Pons (tissue), 1 donor: ENCODE measurements around the gene LAX1.
"Not testable (repeated sequence)": the region's sequence is repeated elsewhere in the genome, so short reads cannot be mapped to it uniquely, and the experiment has no call there.

Source experiments
- DNase-seq: peaks from one replicate; pipeline ENCODE4 v3.0.0-alpha.2; 2016; ENCODE audit warnings: low spot score

LAX1 gene, protein sequence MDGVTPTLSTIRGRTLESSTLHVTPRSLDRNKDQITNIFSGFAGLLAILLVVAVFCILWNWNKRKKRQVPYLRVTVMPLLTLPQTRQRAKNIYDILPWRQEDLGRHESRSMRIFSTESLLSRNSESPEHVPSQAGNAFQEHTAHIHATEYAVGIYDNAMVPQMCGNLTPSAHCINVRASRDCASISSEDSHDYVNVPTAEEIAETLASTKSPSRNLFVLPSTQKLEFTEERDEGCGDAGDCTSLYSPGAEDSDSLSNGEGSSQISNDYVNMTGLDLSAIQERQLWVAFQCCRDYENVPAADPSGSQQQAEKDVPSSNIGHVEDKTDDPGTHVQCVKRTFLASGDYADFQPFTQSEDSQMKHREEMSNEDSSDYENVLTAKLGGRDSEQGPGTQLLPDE

DNA sequence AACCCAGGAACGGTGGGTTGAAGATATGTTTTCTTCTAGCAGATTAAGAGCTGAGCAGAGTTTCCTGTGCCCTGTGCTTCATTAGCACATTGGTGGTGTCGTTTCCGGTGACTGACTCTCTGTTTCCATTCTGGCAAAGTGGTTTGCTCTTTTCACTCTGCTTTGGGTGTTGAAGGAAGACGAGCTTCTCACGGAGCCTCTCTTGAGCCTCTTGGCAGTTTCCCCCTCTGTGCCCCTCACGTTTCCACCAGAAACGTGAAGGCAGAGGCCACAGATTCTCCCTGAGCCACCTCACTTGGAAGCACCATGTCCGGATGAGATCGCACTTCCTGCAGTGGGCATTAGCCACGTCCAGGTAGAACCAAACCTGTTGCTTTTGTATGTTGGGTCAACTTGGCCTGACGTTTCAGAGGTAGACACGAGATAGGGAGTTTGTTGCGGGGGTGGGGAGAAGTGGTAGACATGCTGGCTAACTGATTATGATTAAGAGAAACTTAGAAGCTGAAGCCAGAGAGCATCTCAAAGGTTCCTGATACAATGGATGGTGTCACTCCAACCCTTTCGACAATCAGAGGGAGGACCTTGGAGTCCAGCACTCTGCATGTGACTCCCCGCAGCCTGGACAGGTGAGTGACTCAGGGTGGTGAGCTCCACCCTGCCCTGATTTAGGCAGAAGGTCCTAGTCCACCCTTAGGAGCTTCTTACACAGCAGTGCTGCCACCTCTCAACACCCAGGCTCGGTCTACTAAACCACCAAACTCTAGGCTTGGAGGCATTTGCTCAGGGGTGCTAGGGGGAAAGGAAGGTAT, at the start of gene LAX1:
LAX1 (plus strand) TSS at position 155 of the 809 bp plus-strand sequence; CDS start at position 538, 383 bp downstream.
- DNase-seq, result no peak

DNA sequence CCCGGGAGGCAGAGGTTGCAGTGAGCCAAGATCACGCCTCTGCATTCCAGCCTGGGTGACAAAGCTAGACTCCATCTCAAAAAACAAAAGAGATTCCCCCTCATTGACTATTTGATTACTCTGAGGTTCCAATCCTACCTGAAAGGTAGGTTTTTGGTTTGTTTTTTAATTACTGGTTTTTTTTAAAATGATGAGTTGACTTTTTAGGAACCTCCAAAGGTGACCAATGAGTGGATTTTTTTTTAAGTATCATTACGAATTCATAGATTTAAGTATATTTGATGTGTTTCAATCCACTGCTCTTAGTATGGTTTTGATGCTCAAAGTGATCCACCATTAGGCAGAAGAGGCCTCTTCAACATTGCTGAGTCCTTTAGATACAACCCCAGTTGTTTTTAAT, 47.9 kb upstream of the LAX1 start:
- DNase-seq, result no peak

DNA sequence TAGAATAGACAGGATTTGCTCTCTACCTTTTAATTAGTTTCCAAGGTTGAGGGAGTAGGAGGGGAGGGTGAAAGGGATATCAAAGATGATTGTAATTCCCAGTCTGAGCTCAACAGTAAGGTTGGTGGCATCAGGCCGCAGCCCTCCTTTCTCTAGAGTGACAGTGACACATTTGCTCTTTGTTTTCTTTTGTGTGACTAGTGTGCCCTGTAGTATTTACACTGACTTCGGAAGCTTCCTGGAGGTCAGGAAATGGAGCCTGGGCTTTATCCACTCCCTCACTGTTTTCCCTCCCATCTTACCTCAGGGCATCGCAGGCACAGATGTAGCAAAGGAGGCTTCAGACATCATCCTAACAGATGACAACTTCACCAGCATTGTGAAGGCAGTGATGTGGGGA, 44.7 kb upstream of the LAX1 start:
- no peak for DNase-seq

DNA sequence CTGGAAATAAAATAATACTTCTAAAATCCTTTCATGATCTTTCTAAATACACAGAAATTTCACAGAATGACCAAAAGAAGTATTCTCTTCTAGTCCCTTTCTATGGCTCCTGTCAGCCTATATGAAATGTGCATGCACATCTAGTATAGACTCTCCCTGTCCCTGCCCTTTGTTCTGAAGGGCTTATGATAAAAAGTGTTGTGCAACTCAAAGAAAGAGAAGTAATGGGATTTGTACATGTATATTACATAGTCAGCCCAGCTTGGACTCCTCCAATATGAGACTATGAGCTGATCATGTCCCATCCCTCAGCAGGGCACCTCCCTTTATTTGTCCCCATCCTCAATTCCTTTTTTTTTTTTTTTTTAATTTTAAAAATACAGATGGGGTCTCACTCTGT, 42.1 kb upstream of the LAX1 start:
- no peak for DNase-seq

DNA sequence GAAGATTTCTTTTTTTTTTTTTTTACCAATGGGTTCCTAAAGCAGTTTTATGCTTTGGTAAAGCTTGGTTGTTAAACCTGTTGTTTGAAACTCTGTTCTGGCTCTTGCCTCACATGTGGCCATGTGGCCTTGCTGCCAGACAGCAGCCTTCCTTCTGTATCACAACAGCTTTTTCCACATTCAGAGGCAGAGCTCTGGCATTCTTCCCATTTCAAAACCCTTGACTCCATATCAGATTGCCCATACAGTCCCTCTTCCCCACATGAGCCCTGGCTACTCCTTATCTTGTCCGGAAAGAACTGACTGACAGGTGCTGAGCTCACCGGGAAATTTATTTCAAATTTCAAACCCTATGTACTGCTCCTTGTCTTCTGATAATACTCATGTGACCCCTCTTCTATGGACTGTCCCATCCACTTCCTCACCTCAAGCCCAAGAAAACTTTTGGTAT, 38.5 kb upstream of the LAX1 start:
- no peak for DNase-seq

DNA sequence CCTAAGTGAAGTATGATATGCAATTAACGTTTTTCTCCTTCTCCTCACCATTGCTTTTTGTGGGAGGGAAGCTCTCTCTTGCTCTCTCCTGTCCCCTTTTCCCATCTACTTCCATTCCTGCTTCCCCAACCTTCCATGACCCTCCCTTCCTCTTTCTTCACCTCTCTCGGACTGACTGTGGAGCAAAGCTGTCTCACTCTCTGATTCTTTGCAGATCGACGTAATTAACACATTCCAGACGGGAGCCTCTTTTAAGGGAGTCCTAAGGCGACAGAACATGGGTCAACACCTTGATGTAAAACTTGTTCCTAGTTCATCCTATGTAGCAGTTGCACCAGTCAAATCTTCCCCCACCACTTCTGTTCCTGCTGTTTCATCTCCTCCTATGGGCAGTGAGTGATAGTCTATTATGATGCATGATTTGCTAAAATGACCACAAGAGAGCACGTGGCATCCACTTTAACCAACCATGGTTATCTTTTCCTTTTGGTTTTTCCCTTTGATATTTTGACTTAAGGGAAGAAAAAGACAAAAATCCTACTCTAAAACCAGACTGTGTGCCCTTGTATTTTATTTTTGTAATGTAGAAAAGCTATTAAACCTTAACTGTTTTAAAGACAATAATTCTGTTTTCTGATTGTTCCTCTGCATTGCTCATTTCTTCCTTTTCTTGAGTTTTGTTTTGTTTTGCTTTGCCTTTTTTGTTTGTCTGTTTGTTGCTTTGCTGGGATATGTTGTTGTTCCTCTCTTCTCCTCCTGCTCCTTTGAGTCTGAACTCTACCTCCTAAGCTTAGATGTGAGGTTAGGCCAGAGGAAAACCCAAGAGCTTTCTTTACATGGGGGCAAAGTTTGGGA, 31.7 kb upstream of the LAX1 start:
- DNase-seq, result no peak

DNA sequence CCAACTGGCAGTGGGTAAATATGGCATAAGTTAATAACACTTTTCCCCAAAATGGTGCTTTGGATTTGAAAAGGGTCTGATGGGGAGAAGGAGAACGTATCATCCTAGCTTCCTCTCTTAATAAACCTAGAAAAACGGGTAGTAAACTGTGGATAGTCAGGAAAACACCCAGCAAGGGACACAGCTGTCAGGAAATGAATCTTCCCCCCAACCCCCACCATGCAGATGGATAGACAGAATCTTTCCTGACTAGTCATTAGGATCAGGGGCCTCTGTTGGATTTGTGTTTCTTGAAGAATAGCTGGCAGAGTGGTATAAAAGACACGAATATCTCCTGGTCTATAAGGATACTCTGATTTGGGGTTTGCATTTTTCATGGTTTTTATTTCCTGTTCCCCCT, 22.5 kb upstream of the LAX1 start:
- DNase-seq, result no peak

DNA sequence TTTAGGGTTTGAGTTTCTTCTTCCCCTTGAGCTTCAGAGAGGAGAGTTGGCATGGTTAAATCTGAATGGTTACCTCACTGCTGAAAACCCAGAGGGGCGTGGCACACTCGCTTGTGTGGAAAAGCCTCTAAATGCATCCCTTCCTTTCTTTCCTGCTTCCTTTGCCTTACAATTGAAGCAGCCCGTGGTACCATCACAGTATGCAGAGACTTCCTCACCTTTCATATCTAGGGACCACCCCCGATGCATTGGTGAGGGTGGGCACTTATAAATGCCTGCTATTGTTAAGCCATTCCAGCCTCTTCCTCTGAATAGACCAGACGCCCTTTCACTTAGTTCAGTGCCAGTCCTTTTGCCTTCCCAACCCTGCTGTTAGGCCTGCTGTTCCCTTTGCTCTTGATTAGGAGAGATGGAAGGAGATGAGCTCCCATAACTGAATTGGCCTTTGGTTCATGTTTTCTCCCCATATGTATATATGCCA, 21.9 kb upstream of the LAX1 start:
- DNase-seq, result peak; percentile 12

DNA sequence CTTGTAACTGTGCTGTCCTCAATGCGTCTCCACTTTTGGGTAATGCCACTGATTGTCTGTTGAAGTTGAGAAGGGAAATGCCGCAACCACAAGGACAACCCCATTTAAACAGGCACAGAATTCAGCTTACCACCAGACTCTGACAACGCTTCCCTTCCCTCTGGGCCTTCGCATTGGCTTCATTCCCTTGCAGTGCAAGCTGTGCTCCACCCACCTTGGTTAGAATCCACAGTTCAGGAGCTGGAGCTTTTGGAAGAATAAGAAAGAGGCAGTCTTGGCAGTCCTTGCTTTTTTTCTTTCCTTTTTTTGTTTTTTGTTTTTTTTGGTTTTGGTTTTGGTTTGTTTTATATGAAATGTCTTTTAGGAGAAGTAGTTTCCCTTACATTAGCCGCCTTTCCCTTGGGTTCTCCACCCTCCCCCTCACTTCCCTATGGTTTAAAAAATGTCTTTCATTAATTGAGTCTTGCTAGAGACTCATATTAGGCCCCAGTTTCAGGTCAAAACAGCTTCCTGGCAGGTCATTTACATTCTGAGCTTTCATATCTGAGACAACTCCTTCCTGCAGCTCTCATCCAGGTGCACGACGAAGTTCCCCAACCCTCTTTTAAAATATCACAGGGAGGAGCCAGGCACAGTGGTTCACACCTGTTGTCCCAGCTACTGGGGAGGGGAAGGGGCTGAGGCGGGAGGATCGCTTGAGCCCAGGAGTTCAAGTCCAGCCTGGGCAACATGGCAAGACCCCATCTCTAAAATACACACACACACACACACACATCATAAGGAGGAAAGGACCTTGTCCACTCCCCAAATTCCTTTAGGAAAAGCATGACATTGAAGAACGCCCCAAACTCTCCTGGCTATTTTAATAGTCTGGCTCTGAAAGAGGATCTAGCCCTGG, 20.7 kb upstream of the LAX1 start:
- peak; percentile 57 for DNase-seq

DNA sequence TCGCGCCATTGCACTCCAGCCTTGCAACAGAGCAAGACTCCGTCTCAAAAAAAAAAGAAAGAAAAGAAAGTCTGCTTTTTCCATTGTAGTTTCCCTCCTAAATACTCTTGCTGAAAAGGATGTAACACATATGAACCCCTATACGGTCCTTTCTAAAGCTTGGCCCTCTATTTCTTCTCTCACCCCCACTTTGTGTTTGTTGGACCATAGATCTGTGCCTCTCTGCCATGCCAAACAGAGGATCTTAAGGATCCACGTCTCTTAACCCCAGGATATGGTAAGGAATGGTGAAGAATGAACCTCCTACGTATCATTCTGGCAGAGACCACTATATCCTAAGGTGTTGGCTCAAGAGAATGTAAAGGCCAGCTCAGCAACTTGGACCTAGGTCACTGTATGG, 18.7 kb upstream of the LAX1 start:
- no peak for DNase-seq

DNA sequence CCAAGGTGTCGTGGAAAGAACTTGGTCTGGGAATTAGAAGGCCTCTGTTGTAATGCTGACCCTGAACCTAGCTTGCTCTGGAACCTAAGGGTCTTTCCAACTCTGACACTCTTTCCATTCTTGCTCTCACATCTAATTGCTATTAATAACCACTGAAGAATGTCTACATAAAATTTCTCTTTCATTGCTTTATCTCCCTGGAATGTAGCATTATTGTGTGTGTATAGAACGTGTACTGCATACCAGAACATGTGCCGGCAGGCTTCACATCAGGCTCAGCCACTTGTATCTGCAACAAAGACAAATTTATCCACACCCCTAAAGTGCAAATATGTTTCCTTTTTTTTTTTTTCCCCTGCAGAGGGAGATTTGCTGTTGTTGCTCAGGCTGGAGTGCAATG, 13.9 kb upstream of the LAX1 start:
- no peak for DNase-seq

DNA sequence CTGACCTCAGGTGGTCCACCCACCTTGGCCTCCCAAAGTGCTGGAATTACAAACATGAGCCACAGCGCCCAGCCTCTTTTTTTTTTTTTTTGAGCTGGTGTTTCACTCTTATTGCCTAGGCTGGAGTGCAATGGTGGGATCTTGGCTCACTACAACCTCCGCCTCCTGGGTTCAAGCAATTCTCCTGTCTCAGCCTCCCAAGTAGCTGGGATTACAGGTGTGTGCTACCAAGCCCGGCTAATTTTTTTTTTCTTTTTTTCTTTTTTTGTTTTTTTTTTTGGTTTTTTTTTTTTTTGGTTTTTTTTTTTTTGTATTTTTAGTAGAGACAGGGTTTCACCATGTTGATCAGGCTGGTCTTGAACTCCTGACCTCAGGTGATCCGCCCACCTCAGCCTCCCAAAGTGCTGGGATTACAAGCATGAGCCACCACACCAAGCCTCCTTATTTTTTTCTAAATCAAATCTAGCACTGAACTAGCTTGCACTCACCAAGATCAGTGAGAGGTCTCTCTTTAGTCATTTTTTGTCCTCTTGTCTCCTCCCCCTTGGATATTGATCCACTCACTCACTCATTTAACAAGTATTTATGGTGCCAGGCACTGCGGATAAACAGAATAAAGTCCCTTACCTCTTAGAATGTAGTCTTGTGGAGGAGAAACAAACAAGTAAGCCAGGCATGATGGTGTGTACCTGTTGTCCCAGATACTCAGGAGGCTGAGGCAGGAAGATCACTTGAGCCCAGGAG, 13.2 kb upstream of the LAX1 start:
- DNase-seq, result not testable (repeated sequence)

DNA sequence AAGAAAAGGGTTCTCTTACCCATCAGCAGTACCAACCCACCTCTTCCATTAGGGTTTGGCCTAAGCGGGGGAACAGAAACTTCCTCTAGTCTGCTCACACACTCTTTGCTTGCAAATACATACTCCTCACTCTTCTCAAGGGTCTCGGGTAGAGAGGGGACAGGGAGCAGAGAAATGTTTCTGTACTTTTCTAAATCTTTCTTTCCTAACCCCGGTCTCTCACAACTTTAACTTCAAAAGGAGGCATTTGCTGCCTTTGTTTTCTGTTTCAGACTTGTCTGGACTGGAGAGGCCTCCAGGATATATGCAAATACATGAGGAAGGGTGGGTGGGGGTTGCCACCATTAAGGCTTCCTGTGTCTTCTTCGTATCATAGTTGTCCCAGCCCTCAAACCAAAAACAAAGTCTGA, 10.5 kb upstream of the LAX1 start:
- no peak for DNase-seq

DNA sequence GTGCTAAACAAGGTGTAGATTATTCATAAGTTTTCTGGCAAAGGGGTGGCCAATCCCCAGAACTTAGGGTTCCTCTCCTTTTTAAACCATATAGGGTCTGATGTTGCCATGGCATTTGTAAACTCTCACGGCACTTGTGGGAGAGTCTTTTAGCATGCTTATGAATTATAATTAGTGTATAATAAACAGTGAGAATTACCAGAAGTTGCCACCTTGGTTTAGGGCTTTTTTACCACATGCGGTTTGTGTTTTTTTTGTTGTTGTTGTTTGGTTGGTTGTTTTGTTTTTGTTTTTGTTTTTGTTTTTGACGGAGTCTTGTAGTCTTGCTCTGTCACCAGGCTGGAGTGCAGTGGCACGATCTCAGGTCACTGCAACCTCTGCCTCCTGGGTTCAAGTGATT, 8.9 kb upstream of the LAX1 start:
- no peak for DNase-seq

DNA sequence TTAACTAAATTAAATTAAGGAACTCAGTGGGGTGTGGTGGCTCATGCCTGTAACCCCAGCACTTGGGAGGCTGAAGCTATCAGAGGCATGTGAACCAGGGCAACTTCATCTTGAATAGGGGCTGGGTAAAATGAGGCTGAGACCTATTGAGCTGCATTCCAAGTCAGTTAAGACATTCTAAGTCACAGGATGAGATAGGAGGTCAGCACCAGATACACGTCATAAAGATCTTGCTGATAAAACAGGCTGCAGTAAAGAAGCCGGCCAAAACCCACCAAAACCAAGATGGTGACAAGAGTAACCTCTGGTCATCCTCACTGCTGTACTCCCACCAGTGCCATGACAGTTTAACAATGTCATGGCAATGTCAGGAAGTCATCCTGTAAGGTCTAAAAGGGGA, 6.2 kb upstream of the LAX1 start:
- not testable (repeated sequence) for DNase-seq

DNA sequence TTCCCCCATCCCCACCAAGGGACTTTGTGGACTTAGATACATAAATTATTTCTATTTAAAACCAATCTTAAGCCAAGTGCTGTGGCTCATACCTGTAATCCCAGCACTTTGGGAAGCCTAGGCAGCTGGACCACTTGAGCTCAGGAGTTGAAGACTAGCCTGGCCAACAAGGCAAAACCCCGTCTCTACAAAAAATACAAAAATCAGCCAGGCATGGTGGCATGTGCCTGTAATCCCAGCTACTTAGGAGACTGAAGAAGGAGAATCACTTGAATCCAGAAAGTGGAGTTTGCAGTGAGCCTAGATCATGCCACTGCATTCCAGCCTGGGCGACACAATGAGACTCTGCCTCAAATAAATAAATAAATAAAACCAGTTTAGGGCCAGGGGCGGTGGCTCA, 4.5 kb upstream of the LAX1 start:
- DNase-seq, result no peak

DNA sequence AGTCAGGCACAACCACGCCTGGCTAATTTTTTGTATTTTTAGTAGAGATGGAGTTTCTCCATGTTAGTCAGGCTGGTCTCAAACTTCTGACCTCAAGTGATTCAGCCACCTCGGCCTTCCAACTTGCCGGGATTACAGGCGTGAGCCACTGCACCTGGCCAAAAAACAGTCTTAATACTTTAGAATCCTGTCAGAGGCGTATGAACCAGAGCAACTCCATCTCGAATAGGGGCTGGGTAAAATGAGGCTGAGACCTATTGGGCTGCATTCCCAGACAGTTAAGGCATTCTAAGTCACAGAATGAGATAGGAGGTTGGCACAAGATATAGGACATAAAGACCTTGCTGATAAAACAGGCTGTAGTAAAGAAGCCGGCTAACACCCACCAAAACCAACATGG, 3.0 kb upstream of the LAX1 start:
- DNase-seq, result not testable (repeated sequence)

DNA sequence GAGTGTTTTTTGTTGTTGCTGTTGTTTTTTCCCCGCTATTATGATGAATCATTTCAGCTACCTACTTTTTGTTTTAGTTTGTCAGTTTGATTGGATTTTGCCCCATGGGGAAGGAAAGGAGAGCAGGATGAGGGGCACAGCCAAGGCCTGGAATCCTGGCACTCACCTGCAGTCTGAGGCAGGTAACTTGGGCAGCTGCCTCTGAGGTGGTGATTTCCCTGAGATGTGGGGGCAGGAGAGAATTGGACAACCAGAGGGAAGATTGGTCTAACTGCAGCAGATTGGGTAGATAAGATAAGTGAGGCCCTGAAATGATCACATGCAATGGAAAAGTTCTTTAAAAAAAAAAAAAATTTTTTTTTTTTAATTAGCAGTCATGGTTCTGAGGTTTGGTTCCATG, 1.5 kb upstream of the LAX1 start:
- no peak for DNase-seq

DNA sequence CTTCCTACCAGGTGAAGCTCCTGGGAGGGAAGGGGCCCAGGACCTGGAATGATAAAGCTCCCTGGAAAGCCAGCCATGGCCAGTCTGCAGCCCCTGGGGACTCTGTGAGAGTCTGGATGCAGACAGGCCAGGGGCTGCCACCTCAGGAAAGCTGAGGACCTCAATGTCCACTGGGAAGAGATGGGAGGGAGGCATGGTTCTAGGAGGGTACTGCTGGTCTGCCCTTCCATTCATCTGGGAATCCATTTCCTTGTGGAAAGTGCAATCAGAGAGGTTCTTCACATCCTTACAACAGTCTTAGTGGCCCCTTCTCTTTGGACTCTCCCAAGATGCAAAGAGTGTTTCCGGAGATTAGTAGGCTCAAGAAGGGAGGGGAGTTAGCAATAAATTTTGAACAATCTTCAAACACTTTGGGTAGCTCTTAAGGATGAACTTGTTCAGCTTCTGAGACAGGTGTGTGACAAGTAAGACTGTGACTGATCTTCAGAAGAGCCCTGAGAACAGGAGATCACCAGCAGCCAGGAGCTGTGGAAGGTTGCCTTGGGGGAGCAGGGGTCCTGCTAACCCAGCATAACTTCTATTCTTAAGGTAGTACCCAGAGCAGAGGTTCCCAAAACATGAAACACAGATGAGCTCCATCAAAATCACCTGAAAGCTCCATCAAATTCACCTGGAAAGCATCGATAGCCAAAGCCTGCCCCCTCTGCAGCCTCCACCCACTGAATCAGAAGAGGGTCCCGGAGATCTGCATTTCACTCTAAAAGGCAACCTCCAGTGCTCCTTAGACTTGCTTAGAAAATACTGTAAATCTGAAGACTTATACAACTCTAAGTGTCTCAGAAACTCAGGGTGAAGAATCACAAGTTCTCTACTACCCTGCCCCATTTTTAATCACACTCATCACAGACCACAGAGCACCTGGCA, 616 bp upstream of the LAX1 start:
- no peak for DNase-seq
